ENCODE results near the gene ST7L.
A peak's percentile ranks its signal among the peaks of the same experiment; 100 is the strongest.

Gene ST7L, protein sequence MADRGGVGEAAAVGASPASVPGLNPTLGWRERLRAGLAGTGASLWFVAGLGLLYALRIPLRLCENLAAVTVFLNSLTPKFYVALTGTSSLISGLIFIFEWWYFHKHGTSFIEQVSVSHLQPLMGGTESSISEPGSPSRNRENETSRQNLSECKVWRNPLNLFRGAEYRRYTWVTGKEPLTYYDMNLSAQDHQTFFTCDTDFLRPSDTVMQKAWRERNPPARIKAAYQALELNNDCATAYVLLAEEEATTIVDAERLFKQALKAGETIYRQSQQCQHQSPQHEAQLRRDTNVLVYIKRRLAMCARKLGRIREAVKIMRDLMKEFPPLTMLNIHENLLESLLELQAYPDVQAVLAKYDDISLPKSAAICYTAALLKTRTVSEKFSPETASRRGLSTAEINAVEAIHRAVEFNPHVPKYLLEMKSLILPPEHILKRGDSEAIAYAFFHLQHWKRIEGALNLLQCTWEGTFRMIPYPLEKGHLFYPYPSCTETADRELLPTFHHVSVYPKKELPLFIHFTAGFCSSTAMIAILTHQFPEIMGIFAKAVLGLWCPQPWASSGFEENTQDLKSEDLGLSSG

DNA sequence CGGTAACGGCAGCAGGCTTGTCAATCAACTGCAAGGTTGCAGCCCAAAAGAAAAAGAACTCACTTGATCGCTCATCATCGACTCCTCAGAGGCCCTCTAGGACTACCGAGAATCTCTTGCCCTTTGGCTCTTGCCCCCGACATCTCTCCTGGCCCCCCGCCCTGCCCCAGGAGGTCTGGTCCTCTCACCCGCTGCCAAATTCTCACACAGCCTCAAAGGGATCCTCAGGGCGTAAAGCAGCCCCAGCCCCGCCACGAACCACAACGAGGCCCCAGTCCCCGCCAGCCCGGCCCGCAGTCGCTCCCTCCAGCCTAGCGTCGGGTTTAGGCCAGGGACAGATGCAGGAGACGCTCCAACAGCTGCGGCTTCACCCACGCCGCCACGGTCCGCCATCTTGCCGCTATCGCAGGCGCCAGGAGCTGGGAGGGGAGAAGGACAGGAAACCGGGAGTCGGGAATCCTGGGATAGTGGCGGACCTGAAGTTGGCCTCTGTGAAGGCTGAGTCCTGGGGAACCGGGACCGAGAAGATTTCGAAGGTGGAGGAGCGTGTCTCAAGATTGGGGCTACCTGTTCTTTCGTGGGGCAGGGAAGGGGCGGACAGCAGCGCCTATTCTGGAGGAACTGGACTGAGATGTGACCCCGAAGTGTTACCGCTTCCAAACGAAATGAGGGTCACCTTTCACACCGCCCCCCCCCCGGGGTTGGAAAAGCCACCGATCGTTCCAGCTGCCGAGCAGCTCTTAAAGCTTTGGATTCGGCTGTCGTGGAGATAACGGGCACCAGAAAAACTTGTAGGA, at the start of gene ST7L:
Gene ST7L, minus strand, starts transcription at position 421 of the 797 bp plus-strand sequence. Its CDS starts 28 bp downstream, at position 393.
- TF ChIP-seq, protein P1, sequence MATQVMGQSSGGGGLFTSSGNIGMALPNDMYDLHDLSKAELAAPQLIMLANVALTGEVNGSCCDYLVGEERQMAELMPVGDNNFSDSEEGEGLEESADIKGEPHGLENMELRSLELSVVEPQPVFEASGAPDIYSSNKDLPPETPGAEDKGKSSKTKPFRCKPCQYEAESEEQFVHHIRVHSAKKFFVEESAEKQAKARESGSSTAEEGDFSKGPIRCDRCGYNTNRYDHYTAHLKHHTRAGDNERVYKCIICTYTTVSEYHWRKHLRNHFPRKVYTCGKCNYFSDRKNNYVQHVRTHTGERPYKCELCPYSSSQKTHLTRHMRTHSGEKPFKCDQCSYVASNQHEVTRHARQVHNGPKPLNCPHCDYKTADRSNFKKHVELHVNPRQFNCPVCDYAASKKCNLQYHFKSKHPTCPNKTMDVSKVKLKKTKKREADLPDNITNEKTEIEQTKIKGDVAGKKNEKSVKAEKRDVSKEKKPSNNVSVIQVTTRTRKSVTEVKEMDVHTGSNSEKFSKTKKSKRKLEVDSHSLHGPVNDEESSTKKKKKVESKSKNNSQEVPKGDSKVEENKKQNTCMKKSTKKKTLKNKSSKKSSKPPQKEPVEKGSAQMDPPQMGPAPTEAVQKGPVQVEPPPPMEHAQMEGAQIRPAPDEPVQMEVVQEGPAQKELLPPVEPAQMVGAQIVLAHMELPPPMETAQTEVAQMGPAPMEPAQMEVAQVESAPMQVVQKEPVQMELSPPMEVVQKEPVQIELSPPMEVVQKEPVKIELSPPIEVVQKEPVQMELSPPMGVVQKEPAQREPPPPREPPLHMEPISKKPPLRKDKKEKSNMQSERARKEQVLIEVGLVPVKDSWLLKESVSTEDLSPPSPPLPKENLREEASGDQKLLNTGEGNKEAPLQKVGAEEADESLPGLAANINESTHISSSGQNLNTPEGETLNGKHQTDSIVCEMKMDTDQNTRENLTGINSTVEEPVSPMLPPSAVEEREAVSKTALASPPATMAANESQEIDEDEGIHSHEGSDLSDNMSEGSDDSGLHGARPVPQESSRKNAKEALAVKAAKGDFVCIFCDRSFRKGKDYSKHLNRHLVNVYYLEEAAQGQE (IDR thresholded peaks at IDR 0.05; ENCODE audit: low read depth) = no peak
- TF ChIP-seq YY1 (IDR thresholded peaks at IDR 0.05; ENCODE audit: low read depth) (peak; percentile 97), ZBTB7A (IDR thresholded peaks at IDR 0.05; ENCODE audit: low read depth) (no peak), RAD21 (IDR thresholded peaks at IDR 0.05; ENCODE audit: low read depth) (no peak), TAF1 (IDR thresholded peaks at IDR 0.05; ENCODE audit: low read depth) (peak; percentile 99), NFIC (IDR thresholded peaks at IDR 0.05) (no peak; the same call in none of the 2 replicates), TCF12 (IDR thresholded peaks at IDR 0.05; ENCODE audit: low read depth) (peak; percentile 40; the same call in 1 of the 2 replicates)
- TF ChIP-seq, protein P2, sequence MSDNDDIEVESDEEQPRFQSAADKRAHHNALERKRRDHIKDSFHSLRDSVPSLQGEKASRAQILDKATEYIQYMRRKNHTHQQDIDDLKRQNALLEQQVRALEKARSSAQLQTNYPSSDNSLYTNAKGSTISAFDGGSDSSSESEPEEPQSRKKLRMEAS (IDR thresholded peaks at IDR 0.05) = peak; percentile 65; the same call in 1 of the 2 replicates

DNA sequence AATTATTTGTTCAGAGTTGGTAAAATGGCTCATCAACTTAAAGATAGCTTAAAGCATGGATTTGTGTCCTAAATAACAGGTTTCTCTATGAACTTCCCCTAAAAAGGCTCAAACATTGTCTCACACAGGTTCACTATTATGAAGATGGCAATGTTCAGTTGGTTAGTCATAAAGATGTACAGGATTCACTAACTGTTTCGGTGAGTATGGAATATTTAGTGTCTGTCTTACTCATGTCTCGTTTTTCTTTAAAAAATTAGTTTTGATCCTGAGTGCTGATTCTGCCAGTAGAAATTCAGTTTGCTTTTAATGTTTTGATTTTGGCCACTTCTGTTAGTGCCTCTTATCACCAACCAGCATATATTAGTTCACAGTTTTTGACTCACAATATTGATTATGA, 48.0 kb upstream of the ST7L start:
- no peak for TF ChIP-seq EGR1 (IDR thresholded peaks at IDR 0.05)
- no peak for TF ChIP-seq TAF1 (IDR thresholded peaks at IDR 0.05; ENCODE audit: low read depth)
- no peak for TF ChIP-seq CEBPB (IDR thresholded peaks at IDR 0.05)
- no peak for TF ChIP-seq TEAD4 (IDR thresholded peaks at IDR 0.05)
- TF ChIP-seq, protein P2 (IDR thresholded peaks at IDR 0.05) = no peak
- no peak for TF ChIP-seq YY1 (IDR thresholded peaks at IDR 0.05; ENCODE audit: low read depth)
- TF ChIP-seq, protein P3, sequence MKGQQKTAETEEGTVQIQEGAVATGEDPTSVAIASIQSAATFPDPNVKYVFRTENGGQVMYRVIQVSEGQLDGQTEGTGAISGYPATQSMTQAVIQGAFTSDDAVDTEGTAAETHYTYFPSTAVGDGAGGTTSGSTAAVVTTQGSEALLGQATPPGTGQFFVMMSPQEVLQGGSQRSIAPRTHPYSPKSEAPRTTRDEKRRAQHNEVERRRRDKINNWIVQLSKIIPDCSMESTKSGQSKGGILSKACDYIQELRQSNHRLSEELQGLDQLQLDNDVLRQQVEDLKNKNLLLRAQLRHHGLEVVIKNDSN (IDR thresholded peaks at IDR 0.05) = no peak
- TF ChIP-seq NFIC (IDR thresholded peaks at IDR 0.05) = no peak
- no peak for TF ChIP-seq EP300 (IDR thresholded peaks at IDR 0.05; ENCODE audit: borderline replicate concordance)
- TF ChIP-seq CREB1 (IDR thresholded peaks at IDR 0.05; ENCODE audit: low read depth) = no peak
- TF ChIP-seq ZBTB7A (IDR thresholded peaks at IDR 0.05; ENCODE audit: low read depth) = no peak
- no peak for TF ChIP-seq FOXM1 (IDR thresholded peaks at IDR 0.05; ENCODE audit: borderline replicate concordance, low read depth)
- no peak for TF ChIP-seq RAD21 (IDR thresholded peaks at IDR 0.05; ENCODE audit: low read depth)
- TF ChIP-seq TCF12 (IDR thresholded peaks at IDR 0.05; ENCODE audit: low read depth) = no peak
- TF ChIP-seq, protein P1 (IDR thresholded peaks at IDR 0.05; ENCODE audit: low read depth) = no peak

DNA sequence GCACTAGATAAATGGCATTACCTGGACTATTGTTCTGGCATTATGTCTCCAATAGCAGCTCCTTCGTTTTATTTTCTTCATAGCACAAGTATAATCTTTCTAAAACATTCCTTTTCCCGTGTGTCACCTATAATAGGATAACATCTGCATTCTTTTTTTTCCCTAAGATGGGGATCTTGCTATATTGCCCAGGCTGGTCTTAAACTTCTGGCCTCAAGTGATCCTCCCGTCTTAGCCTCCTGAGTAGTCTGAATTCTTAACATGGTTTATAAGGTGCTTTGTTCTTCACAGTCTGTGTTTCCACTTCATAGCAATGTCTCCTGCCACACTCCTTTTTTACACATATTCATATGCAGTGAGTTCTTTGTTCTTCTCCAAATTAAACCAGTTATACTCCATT, 46.9 kb upstream of the ST7L start:
- no peak for TF ChIP-seq RAD21 (IDR thresholded peaks at IDR 0.05; ENCODE audit: low read depth)
- no peak for TF ChIP-seq CEBPB (IDR thresholded peaks at IDR 0.05)
- no peak for TF ChIP-seq ZBTB7A (IDR thresholded peaks at IDR 0.05; ENCODE audit: low read depth)
- TF ChIP-seq, protein P2 (IDR thresholded peaks at IDR 0.05) = no peak
- no peak for TF ChIP-seq CREB1 (IDR thresholded peaks at IDR 0.05; ENCODE audit: low read depth)
- no peak for TF ChIP-seq EGR1 (IDR thresholded peaks at IDR 0.05)
- TF ChIP-seq, protein P3 (IDR thresholded peaks at IDR 0.05) = no peak
- no peak for TF ChIP-seq FOXM1 (IDR thresholded peaks at IDR 0.05; ENCODE audit: borderline replicate concordance, low read depth)
- TF ChIP-seq NFIC (IDR thresholded peaks at IDR 0.05) = no peak
- no peak for TF ChIP-seq TEAD4 (IDR thresholded peaks at IDR 0.05)
- no peak for TF ChIP-seq TAF1 (IDR thresholded peaks at IDR 0.05; ENCODE audit: low read depth)
- no peak for TF ChIP-seq YY1 (IDR thresholded peaks at IDR 0.05; ENCODE audit: low read depth)
- TF ChIP-seq, protein P1 (IDR thresholded peaks at IDR 0.05; ENCODE audit: low read depth) = no peak
- no peak for TF ChIP-seq EP300 (IDR thresholded peaks at IDR 0.05; ENCODE audit: borderline replicate concordance)
- TF ChIP-seq TCF12 (IDR thresholded peaks at IDR 0.05; ENCODE audit: low read depth) = no peak
